ENCODE data around the gene SLC37A2.
"Not testable (repeated sequence)": the region's sequence is repeated elsewhere in the genome, so short reads cannot be mapped to it uniquely, and the experiment has no call there.

Gene SLC37A2

DNA sequence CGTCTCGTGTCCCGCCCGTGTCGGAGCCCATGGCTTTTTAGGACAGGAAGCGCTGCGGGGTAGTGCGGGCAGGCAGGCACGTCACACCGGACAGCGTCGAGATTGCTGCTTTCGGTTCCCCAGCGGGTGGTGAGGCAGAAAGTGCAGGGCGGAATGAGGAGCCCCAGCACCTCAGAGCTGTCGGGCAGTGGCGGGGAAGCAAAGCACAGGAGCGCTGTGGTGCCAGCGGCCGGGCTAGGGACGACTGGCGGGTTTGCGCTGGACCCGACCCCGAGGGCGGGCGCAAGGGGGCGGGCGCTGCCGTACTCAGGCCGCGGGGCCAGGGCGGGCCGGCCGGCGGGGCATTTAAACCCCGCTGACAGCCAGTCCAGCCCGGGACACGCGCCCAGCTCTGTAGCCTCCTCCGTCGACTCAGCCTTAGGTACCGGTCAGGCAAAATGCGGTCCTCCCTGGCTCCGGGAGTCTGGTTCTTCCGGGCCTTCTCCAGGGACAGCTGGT lies at the start of gene SLC37A2:
Gene SLC37A2, plus strand, starts transcription at position 375 of the 498 bp plus-strand sequence. Its CDS starts 63 bp downstream, at position 438.
- peak; percentile 27 for DNase-seq (ENCODE audit: low read depth)

DNA sequence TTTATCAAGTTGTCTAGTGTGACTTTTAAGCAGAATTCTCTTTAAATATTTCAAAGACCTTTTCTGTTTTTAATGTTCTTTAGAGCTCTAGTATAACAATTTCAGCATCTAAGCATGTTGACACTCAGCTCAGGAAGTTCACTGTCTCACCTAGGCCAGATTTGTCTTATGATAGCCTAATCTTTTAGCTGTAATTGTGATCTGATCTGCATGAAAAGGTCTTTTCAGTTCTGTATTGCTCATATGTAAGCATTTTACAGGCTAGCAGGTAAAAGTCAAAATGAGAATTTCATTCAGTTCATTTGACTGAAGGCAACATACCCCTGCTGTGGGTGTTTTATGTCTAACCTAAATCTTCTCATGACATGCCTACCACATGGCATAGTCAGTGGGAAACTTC lies 46.7 kb upstream of the SLC37A2 start:
- DNase-seq (ENCODE audit: low read depth), result no peak

DNA sequence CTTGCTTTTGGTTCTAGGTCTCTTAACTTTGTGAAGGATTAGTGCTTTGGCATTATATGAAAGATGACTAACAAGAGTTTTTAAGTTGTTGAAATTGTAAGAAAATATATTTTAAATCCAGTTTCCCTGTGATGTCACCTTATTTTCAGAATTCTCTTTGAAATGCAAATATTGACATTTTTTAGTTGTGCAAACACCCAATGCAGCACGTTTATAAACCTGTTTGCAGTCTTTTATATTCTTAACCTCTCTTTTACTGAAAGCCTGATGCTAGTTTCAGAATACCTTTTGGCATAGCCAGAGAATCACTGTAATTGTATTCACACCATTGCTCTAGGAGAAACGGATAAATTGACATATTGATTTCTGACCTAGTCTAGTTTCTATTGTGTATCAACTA lies 42.8 kb upstream of the SLC37A2 start:
- no peak for DNase-seq (ENCODE audit: low read depth)

DNA sequence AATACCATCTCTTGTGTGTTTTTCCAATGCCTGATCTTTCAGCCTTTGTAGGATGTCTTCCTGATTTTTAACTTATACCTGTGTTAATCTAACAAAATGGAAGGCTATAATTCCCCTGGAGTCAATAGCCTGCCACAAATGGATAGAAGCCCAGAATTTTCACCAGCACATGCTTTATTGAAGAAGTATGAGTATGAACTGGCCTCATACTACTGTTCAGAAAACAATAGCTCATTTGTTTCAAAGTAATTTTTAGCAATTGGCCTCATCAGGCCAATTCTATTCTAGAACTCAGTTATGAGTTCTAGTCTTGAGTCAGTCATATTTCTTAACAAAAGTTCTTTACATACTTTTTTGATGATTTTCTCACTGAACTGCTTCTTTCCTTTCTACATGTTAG lies 40.6 kb upstream of the SLC37A2 start:
- no peak for DNase-seq (ENCODE audit: low read depth)

DNA sequence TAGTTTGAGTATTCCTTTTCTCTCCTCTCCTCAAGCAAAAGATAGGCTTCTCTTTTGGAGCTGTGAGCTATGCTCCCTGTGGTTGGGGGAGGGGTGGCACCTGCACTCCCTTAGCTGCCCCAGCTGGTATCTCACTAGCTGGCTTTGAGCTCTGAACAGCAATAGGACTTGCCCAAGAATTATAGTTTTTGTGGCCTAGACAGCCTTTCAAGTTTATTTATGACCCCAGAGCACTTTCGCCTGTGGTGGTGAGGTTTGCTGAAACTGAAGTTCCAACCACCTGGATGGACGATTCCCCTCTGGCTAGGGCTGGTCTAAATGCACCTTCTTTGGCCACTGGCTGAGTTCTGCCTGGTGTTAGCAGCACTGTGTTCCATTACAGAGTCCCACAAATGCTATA lies 37.1 kb upstream of the SLC37A2 start:
- DNase-seq (ENCODE audit: low read depth), result no peak

DNA sequence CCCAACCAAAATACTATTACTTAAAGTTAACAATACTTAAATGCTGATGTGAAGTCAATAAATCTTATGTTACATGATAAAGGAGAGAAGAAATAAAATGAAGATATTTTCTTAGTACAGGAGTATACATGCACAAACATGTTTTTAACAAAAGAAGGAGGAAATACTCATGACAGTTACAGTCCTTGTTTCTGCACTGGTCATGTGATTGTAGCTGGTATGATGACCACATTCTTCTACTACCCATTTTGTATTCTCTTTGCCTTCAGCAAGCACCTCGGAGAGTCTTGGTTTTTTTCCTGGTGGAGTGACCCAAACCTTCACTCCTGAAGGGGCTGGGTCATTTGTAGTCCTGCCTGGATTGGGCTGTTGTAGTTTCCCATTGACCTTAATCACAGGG lies 33.7 kb upstream of the SLC37A2 start:
- not testable (repeated sequence) for DNase-seq (ENCODE audit: low read depth)

DNA sequence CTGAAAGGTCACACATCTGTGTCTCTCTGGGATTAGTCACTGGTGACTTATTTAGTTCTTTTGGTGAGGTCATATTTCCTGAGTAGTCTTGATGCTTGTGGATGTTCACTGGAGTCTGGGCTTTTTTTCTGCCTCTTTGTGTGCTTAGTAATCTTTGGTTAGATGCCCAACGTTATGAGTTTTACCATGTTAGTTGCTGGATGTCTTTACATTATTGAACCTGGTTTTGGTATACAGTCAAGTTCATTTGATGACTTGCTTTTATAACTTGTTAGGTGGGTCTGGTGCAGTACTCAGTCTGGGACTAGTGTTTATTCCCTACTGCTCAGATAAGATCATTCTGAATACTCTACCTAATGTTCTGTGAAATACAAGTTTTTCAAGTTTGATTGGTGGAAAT lies 26.2 kb upstream of the SLC37A2 start:
- peak; percentile 65 for DNase-seq (ENCODE audit: low read depth)

DNA sequence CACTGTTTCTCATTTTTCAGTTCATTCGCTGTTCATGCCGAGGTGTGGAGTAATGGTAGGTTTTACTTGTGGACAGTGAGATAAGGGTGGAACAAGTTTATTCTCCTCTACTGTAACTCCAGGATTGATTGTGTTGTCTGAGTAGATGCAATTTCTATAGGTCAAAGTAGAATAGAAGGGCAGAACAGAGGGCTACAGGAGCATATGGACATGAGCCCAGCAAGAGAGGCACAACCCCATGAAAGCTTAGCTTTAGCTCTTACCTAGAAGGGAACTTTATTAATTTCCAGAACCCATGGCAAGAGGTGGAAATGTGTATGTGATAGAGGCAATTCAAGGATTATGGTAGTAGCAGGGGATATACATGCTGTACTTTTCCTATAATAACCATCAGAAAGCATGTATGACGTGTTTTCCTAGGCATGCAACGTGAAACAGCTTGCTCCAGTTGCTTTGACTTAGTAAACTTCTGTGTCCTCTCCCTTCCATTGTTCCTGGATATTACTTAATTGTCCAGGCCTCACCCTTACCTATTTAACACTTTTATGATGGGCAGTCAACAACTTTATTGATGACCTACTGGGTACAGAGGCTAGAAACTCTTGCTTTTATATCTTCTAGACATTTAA lies 13.8 kb upstream of the SLC37A2 start:
- no peak for DNase-seq (ENCODE audit: low read depth)

DNA sequence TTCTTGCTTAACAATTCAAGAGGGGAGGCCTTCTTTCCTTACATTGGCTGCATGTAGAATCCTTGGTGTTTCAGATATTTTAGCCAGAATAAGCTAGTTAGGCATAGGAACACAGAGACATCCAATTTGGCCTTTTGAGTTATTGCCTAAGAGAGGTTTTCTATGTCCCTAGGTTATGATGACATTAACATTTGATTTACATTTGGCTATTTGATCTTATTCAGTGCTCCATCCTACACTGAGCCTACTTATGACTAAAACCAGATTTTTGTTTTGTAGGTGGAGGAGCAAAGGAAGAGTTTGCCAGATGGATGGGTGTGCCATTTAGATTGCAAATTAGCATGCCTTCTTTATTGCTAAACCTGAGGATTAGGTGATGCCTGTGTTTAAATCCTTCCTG lies 11.1 kb upstream of the SLC37A2 start:
- DNase-seq (ENCODE audit: low read depth), result no peak

DNA sequence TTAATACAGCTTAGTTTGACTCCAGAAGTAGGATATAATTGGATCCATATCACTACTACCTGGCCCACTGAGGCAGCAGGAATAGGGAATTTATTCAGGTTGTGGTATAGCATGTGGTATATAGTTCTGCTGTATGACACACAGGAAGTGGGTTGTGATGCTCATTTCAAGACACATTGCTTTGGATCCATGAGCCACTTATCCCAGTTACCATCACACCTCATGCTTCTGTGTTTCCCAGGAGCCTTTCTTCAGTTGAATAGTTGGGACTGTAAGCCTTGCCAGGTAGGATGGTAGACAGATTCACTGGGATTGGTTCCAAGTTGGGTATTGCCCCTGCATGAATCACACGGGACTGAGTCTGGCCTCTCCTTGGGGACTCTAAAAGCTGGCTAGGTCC lies 9.9 kb upstream of the SLC37A2 start:
- no peak for DNase-seq (ENCODE audit: low read depth)

DNA sequence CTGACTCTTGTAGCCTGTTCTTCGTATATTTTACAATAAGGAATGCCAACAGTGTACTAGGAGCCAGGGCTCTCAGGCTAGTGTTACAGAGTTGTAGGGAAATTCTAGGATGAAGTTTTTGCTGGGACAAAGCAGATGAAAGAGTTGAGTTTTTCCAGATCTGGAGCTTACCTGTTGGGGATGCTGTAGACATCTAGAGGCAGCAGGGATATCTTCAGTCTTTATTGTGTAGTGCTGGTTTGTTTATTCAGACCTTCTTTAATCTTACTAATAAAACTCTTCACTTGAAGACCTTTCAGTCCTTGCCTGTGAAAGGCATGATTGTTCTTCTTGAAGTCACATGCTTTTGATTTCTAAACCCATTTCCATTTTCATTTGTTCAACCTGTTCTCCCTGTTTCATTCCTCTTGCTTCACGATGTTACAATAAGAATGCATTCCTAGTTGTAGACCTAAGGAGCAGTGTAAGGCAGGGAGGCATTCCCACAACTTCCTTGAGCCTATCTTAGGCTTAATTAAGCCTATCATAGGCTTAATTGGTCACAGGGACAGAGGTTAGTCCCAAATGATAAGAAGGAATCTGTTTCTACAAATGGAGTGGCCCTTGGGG lies 7.9 kb upstream of the SLC37A2 start:
- DNase-seq (ENCODE audit: low read depth), result no peak

DNA sequence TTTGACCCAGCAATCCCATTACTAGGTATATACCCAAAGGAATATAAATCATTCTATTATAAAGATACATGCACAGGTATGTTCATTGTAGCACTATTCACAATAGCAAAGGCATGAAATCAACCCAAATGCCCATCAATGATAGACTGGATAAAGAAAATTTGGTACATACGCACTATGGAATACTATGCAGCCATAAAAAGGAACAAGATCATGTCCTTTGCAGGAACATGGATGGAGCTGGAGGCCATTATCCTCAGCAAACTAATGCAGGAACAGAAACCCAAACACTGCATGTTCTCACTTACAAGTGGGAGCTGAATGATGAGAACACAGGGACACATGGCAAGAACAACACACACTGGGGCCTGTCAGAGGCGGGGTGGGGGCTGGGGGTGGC lies 7.0 kb upstream of the SLC37A2 start:
- not testable (repeated sequence) for DNase-seq (ENCODE audit: low read depth)

DNA sequence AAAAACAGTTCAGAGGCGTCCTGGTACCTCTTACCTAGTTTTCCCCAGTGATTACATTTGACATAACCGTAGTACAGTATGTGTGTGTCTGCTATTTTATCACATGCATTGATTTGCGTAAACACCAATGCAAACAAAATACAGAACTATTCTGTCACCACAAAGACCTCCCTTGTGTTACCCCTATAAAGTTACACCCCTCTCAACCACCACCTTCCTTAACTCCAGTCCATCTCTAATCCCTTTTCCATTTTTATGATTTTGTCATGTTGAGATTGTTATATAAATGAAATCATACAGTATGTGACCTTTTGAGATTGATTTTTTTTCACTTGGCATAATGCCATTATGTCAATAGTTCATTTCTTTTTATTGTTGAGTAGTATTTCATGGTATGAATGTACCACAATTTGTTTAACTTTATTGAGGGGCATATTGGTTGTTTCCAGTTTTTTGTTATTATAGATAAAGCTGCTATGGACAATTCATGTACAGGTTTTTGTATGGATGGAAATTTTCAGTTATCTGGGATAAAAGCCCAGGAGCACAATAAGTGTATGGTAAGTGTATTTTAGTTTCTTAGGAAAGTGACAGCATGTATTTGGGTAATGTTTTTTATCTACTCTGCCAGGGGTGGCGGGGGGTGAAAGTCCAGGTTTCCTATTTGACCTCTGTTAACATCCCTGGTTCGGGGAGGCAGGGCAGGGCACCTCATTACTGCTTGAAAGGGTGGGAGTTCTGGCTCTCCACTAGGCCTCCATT lies 6.0 kb upstream of the SLC37A2 start:
- DNase-seq (ENCODE audit: low read depth), result no peak

DNA sequence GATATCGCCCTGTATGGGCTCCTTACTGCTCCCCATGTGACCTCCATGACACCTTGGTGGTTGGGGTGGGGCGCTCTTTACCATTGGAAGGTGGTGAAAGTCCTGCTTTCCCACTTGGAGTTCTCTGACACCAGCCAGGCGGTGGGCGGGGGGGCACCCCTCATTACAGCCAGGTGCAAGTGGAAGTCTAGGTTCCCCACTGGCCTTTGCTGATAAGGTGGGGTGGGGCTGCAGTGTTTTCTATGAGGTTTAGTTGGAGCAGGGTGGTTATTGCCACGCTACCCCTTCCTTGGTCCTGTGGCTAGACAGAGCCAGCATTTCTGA lies 5.5 kb upstream of the SLC37A2 start:
- DNase-seq (ENCODE audit: low read depth), result no peak

DNA sequence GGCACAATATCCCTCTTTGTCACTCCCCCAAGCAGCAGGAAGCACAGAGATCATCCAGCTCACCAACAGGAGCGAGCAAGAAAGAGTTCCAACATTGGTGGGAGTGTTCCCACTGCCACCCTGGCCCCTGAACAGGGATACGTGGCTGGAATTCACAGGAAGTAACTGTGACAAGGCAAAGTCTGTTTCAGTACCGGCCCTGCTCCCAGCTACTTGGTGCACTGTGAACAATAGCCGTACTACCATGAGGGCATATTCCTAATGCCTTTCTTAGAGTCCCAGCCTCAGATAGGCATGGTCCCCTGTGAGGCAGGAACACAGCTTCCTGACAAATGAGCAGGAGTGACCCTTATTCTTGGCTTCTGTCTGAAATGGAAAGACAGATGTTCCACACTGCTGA lies 1.8 kb upstream of the SLC37A2 start:
- DNase-seq (ENCODE audit: low read depth), result no peak

DNA sequence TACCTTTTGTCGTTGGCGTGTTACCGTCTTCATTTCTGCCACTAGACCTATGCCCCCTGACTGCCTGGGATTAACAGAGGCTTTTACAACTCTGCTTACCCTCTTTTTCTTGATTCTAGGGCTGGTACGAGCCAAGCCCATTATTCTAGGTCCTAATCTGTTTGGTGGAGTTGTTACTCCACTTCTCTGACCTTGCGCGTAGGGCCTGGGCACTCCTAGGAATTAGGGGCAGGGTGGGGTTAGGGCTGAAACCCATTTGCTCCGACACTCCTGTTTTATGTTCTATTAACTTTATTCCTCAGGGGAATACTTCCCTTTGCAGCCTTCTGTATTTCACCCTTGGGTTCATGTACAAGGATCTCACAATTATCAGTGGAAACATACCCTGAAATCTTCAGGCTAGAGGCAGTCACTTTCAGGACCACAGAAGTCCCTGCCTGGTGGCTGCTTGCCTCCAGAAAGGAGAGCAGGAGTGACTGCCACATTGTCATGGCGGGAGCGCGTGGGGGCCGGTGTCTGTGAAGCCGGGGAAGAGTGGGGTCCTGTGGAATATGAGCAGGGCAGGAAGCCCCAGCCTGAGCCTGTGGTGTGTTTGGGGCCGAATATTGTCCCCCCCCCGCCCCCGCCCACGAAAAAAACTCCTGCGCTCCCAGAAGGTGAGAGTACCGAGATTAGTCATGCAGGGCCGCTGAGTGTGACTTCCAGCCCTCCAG lies 731 bp upstream of the SLC37A2 start:
- no peak for DNase-seq (ENCODE audit: low read depth)

DNA sequence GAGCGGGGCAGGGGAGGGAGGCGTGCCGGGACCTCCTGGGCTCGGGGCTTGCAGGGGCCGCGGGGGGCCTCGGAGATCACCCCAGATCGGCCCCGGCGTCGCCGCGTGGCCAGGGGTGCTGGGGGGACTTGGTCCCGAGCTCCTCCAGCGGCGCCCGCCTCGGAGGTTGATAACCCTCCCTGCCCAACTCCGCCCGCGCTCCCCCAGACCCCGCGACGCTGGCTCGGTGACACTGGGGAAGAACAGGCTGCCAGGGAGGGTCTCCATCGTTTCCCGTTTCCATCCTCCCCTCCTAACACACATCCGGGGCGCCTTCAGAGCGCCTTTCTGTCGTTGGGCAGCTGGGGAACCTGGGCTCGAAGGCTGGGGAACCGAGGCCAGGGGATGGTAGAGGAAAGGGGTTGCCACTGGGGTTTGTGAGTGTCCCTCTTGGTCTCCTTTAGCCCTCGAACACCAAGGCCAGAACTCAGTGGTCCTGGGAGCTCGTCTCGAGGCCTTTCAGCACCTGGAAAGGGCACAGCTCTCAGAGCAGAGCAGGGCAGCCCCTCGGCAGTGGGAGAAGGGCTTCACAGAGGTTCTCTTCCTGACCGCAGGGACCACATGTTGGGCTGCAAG lies 431 bp downstream of the SLC37A2 start:
- DNase-seq (ENCODE audit: low read depth), result no peak

DNA sequence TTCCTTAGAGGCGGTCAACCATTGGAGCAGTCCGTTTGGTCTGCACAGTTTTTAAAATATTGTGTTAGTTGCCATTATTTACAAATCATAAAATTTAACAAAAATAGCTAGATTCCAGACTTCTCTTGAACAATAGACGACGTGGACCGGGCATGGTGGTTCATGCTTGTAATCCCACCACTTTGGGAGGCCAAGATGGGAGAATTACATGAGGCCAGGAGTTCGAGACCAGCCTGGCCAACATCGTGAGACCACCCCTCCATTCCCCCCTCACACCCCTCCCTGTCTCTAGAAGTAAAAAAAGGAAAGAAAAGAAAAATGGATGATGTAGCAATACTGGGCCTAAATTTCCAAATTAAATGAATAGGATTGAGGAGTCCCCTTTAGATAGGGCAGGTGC lies 965 bp downstream of the SLC37A2 start:
- DNase-seq (ENCODE audit: low read depth), result no peak

DNA sequence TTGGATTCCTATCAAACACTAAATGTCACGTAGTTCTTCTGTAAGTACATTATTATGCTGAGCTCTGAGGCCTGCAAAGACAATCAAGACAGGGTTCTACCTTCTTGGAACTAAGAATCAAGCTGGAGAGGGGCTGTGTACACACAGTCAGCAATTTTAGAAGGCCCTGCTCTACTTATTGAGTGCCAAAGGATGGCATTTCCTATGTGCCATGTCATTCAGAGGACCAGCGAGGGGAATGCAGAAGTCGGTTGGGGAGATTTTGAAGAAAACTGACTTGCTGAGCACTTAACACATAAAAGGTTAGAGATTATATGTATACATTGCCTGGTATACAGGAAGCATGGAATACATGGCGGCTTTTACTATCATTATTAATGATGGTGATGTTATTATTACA lies 5.3 kb downstream of the SLC37A2 start:
- no peak for DNase-seq (ENCODE audit: low read depth)

DNA sequence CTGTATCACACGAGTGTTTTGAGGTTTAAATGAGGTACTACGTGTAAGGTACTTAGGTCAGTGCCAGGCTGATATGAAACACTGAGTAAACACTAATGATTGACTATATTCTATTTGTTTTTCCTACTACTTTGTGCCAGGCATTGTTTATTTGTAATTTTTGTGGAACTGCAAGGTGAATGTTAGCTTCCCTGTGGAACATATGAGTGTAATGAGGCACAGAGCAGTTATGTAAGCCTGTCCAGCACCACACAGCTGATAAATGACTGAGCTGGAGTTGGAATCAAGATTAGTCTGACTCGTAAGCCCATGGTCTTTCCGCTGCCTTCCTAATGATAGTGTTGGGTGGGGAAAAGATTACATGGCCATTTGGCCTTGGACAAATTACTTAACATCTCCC lies 5.9 kb downstream of the SLC37A2 start:
- DNase-seq (ENCODE audit: low read depth), result no peak

DNA sequence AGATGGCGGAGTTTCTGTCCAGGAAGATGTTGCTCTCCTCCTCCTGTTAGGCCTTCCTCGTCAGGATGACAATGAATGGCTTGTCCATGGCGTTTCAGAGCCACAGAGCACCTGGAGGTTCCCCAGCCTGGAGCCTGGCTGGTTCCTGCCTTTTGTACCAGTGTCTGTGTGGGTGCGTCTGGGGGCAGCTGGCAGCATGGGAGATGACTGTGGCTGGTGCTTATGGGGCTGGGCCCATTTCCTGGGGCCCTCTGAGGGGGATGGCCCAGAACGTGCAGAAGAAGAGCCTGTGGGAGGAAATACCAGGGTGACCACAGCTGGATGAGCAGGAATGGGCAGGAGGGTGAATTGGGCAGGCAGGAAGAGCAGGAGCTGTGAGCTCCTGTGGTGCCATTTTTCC lies 6.7 kb downstream of the SLC37A2 start:
- DNase-seq (ENCODE audit: low read depth), result no peak

DNA sequence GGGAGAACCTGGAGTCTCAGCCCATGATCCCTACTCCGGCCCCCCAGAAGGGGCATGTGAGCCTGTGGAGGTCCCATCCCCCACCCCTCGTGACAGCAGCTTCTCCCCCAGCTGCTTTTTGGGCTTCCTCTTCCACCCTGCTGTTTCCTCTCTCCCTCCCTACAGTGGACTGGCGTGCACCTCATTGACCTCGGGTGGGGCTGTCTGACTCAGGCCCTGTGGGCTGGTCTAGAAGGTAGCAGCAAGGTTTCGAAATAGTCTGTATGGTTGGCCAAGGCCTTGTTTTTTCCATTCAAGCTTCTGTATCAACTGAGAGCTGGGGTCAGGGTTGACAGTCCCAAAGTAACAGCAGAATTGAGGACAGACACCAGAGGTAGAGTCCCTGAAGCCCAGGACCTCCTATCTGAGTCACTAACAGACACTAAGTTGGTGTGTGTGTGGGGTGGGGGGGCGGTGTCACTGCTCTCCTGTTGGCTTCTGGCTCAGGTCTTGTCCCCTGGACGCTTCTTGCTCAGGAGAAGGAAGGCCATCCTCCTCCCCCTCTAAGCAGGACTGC lies 7.7 kb downstream of the SLC37A2 start:
- DNase-seq (ENCODE audit: low read depth), result no peak

Measured in GM04504 (cell line).